HG03095 (cell line): ENCODE data around the gene NTM.
A peak's percentile ranks its signal among the peaks of the same experiment; 100 is the strongest.

Experiments
- ATAC-seq: cut with Tn5 transposase; IDR thresholded peaks from one replicate; pipeline ENCODE4 v1.9.1; 2021; ENCODE audit warnings: moderate library complexity; ENCODE audit not compliant: unreplicated experiment

The NTM gene

DNA sequence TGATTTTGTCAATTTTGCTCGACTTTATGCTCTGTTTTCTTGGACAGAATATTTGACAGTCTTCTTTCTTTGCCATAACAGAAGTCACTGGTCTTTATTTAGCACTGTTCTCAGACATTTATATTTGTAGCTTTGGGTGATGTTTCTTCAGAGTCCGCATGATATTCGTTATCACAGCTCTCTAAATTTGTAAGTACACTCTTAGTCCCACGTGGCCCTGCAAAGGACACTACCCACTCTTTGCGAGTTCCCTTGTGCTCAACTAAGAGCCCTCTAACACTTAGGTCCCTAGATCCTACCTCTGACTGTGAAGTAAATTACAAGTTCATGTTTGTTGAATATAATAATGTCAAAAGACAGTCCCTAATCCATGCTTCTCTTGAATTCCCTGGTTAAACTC lies 651.9 kb downstream of the NTM start:
- no peak for ATAC-seq

DNA sequence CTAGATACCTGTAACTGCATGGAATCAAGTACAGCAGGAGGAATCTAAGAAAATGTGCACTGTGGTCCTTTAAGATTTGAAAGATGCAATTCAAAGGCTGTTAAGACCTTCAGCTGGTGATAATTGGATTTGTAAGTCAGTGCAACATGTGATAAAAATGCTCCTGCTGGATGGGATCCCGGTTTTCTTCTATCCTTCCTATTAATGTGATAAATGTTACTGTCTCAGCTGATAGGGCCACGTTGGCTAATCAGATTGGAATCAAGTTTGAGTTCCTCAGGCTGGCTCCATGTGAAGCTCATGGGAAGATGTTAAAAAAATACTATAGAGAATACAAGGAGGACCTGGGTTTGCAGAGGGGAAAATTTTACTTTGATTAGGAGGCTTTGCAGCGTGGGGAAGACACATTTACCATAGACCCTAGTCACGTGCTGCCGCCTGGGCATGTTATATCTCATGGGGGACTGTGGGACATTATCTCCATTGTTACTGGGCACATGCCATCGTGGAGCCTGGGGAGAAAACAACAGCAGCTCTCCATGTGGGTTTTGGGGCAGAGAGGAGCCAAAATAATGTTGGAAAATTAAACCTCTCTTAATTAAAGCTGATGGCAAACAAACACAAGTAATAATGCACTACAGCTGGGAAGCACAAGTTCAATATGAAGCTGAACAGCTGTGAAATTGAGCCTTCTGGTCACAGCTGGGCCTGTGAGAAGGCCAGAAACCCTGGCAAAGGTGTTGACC lies 652.5 kb downstream of the NTM start:
- no peak for ATAC-seq

DNA sequence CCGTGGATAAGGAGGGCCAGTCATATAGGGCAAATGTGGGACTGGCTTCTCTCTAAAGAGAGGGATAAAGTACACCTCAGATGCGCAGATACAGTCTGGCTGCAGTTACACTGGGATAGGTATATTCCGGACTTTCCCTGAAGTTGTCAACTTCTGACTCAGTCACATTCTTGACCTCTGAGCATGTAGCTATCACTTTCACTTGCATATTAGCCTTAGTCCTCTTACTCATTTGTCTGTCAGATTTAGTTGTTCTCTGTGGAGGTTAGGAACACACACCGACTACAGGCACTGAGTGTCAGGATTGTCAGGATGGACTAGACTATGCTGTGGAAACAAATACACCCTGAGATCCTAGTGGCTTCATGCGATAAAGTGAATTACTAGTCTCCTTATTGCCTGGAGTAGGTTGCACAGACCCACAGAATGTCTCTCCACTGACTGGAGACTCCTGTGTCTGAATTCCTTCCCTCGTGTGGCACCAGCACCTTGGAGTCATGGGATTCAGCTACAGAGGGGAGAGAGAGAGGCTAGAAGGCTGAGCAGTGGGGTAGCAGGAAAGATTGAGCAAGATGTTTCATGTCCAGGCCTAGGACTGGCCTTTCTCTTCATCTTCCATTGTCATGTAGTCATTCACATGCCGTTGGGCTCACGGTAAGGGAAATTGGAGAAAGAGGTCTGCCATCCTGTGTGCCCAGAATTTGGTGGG lies 654.3 kb downstream of the NTM start:
- peak; percentile 61 for ATAC-seq

DNA sequence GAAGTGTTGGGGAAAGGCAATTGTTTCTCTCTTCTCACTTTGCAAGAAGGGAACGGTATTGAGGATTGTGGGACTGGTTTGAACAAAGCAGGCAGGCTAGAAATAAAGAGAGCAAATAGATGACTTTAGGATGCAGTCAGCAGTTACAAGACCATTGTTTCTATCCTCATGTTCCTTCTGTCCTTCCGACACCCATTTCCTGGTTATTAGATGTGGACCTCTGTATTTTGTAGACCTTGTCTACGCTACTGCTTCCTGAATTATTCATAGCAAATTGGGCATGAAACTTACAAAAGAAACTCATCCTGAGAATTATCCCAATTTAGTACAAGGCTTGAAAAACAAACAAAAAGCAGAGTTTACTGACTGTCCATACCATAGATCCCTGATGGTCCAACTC lies 656.3 kb downstream of the NTM start:
- no peak for ATAC-seq

DNA sequence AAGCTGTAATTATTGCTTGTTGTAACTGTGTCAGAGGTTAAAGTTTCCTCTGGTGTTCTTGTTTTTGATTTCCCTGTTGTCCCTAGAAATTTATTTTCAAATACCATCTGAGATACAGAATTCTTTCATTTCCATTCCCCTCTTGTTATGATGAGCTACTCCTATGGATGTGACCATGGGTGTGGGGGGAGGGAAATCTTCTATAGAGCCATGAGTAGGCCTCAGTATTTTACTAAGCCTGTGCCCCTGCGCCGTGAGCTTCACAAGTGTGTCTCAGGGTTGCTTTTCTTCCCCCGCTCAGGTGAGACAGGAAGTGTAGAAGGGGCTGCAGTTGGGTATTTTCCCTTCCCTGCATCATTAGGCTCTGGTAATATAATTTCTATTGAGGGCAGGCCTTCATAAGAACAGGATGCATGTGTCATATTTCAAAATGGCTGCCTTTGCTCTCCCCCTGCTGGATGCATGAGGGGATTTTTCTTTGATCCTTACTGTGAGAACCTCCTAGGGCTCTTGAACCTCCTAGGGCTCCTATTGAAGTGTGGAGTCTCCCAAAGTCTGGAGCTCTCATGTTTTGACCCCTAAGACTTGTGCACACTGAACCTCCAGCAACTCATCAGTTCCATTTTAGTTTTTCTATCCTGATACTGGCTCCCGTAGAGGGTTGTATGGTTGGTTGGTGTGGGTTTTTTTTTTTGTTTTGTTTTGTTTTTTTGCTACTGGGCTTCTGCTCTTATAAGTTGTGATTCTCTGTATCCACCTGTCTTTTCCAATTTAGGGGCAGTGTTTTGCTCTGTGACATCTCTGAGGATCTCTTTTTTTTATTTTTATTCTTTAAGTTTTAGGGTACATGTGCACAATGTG lies 658.2 kb downstream of the NTM start:
- peak; percentile 76 for ATAC-seq

DNA sequence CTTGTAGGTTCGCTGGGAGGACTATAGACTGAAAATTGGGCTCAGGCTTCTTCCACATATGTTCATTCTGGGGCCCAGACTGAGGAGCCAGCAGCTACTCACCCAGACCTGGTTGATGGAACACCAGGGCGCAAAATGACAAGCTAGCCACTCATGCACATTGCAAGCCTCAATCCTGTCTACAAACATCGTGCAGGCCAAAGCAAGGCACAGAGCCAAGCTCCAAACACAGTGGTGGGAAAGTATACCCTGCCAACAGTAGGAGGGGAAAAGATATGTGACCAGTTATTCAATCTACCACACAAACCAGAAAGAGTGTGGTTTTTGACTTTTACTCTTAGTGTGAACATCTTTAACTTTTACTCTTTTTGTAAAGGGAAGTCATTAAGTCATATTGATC lies 660.5 kb downstream of the NTM start:
- no peak for ATAC-seq

DNA sequence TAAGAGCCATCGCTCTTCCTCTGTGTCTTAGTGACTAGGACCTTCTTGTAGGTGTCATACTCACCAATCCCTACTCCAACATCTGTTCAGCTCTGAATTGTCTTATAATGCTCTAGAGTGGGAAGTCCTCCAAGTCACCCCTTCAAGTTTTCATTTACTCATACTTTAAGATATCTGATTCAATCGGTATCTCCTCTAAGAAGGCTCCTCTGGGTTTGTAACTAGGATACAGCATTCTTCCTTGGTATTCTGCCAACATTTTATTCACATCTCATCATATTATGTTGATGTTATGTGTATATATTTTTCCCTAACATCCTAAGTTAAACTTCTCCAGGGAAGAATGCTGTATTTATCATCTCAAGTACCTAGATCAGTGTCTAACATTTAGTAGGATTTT lies 662.1 kb downstream of the NTM start:
- ATAC-seq = no peak

DNA sequence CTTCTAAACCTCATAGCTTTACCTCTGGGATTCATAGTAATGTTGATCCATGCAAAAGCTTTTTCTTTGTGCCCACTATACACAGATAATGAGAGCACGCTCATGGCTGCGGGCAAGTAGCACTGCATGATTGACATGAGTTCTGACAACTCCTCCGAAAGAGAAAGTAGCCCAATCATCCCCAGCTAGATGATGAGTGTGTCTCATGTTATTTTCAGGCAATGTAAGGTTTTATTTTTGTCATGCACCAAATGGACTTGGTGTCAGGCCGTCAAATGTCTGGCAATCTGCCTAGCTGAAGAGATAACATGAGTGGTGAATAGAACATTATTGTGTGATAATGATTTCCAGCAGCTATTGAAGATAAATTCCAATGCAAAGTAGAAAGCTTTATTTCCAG lies 662.6 kb downstream of the NTM start:
- ATAC-seq = no peak

DNA sequence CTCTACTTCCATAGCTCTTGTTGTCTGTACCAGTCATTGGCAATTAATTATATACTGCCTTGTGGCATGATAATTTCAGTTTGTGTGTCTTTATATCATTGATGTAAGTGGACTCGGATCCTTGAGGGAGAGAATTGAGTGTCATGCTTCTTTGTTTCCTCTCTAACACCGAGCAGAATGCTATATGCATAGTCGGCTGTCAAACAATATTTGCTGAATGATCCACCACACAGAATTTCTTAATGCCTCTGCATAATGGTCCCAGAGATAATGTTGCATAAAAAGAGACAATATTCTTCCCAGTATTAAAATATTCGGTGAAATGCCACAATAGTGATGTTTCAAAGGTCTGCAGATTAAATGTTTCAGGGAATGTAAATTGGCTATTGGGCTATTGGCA lies 664.8 kb downstream of the NTM start:
- no peak for ATAC-seq

DNA sequence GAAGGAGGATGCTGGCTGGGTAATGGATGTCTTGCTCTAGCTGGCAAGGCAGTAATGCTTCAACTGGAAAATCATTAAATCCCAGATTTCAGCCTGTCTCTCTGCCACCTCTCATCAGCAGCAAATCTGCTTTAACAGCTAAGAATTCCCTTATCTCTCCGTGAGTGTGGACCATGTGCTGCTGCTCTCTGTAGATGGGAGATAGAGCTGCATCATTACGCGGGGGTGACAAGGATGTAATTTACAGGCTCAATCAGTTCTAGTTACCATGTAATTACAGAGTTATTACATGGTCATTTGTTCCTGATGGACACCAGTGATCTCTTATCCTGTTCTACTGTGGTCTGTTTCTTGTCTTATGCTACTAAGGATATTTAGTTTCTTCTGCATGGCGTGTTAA lies 665.4 kb downstream of the NTM start:
- ATAC-seq = no peak

DNA sequence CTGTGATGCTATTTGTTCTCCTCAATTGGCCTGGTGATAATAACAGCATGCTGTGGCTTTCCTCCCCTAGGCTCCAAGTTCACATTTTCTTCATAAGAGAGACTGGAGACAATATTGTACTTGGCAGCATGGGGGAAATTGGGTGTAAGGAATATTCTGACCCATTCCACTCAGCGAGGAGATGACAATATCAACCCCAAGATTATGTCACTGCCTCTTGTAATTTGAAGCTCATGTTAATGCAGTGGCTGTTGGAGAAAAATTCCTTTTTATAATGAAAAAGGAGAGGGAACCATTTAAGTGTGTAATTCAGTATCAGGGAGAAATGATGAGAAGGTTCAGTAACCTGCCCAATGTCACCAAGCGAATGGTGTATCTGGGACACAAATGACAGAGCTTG lies 665.8 kb downstream of the NTM start:
- no peak for ATAC-seq

DNA sequence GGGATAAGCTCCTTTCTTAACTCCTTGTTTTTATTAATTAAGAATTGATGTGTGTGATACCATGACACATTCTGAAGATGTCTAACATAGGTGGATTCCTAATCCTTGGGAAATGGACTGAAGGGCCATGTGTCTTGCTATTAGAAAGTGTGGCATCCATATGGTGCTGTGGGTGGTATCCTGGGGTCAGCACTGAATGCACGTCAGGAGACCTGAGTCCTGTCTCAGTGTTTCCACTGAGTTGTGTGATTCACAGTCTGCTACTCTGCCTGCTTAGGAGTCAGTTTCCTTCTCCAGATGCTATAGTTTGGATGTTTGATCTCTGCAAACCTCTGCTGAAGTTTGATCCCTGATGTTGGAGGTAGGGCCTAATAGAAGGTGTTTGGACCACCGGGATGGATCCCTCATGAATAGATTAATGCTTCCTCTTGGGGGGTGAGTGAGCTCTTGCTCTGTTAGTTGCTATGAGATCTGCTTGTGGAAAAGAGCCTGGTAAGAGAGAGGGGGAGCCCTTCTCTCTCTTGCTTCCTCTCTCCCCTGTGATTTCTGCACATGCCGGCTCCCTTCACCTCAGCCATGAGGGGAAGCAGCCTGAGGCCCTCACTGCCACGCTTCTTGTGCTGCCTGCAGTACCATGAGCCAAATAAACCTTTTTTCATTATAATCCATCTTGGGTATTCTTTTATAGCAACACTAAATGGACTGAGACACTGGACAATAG lies 666.5 kb downstream of the NTM start:
- no peak for ATAC-seq

DNA sequence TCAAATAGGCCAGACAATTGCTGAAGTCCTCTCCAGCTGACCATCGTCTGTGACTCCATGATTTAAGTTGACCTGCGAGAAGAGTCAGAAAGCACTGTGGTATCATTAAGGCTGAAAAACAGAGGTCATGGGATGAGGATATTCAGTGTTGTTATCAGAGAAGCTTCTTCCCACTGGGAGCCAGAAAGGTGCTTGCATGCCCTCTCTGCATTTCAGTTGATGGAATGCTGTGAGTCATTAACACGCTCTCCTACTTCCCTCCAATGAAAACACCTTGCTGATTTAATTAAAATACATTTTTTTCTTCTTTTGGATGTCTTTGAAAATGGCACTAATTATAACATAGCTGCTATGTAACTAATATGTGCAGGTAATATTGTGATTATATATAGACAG lies 667.0 kb downstream of the NTM start:
- ATAC-seq = no peak

DNA sequence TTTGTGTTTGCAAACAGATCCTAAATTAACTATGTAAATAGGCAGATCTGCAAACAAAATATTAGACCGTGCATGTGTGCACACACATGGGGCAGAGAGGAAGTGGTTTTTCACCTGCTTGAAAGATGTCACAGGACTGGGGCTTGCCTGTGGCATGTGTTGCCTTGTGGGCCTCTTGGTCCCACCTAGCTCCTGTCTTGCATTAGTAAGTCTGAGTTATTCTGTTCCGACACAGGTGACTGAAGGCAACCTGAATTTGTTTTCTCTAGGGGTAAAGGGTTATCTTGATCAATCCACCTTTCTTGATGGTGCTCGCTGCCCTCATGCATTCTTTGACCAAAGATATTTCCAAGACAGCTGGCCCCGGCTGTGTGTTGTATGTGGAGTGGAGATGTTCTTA lies 667.5 kb downstream of the NTM start:
- no peak for ATAC-seq

DNA sequence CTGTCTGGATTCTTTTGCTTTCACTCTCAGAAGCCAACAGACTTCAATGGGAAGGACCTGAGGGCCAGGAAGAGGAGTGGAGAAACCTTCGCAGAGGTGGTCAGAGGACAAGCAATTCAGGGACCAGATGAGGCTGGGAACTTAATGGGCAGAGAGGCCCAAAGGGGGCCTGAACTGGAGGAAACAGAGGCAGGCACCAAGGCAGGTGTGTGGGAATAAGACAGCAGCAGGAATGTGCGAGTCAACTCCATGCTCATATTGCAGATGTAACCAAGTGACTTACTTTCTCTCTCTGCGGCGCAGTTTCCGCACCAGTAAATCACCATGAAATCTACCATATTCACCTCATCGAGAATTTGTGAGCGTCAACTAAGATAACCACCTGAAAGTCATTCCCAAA lies 669.1 kb downstream of the NTM start:
- no peak for ATAC-seq

DNA sequence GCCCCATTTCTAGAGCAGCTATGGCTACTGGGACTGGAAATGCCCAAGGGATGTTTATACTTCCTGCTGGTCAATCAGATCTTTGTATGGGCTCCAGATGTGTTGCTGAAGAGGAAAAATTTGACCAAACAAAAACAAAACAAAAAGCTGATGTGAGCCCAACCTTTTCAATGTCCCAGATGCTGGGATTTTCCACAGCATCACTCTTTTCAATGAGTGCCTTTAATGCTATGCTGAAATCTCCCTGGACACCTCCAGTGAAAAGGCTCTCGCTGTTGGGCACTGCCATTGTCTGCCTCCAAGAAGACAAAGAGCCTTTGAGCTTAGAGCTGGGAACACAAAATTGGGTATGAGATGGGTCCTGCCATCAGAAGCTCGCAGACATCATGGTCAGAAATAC lies 671.9 kb downstream of the NTM start:
- no peak for ATAC-seq

DNA sequence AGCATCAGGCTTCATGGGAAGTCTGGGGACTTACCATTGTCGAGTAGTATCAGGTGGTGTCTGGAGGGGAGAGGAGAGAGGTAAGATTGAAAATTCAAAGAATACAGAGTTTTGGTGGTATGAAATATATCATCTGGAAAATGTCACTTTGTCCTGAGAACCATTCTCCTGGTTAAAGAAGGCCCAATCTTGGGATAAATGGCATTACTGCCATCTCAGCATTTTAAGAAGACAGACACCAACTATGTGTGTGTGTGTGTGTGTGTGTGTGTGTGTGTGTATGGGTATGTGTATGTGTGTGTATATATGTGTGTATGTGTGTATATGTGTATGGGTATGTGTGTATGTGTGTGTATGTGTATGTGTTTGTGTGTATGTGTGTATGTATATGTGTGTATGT lies 673.3 kb downstream of the NTM start:
- no peak for ATAC-seq

DNA sequence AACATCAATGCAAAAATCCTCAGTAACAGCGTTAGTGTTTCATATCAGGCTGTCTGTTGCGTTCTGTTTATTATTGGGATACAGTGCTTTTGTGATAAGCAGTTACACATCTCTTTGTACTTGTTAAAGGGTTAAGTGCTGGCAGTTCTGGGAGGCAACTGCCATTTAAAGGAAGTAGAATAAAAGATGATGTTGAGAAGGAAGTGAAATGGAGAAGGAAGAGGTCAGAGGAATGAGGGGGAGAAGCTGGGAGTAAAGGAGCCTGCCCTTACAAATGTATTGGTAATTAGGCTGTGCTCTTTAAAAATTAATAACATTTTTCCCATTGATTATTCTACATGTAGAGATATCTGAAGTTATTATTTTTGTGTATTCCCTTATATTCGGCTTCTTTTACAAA lies 674.7 kb downstream of the NTM start:
- no peak for ATAC-seq

DNA sequence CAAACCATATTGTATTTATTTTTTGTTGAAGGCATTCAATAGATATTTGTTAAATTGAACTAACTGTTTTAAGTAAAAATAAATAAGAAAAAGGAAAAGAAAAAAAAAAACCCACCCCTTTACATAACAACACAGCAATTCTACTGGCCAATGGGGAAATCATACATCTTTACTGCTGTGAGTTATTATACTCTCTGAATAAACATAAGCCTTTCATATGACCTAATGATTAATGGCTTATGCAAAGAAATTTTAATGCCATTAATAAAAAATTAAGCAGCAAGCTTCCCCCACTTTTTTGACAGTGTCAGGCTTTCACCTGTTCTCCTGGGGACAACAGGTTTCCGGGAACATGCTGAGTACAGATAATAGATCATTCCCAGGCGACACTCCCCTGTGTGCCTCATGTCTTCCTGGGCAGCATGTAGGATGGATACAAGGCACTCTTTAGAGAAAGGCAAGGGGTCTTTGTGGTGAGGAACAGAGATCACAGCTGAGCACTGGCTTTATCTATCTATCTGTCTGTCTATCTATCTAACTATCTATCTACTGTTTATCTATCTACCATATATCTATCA lies 676.0 kb downstream of the NTM start:
- ATAC-seq = no peak

DNA sequence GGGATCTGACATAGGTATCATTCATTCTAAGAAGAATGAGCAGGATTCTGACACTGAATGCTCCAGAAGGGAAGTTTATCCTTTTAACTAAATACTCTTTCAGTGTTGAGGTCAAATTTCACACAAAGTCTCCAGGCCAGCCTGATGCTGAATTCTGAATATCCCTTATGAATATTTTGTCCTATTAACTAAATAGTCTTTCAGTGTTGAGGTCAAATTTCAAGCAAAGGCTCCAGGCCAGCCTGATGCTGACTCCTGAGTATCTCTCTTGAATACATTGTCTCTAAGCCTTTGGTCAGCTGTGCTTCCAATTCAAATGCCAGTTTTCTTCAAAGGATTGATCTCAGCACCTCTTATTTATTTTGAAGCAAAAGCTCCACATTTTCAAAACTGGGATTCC lies 676.8 kb downstream of the NTM start:
- no peak for ATAC-seq

DNA sequence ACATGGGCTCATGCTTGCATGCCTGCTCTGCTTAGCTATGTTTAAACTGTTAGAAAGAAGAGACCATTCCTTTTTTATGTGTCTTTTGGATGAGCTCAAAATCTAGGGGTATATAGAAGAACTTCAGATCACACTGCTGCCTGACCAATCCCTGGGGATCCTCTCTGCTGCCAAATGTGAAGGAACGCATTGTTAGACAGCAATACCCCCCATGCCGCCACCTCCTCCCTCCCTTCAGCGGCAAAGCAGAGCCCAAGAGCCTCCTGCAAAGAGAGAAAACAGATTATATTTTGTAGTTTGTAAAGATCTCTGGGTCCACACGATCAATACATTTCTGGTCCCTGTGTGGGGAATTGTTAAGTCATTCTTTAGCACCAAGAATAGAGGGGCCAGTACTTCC lies 677.6 kb downstream of the NTM start:
- ATAC-seq = no peak
